Stimulated activated CD4-positive, alpha-beta T cell treated with anti-CD3 and anti-CD28 coated beads, Interleukin-15, amount 100 ng/mL, for 24 hours (primary cell): ENCODE measurements around the gene SPPL3.

ENCODE experiments used
- DNase-seq: peaks from one replicate; pipeline ENCODE4 v3.0.0-alpha.2; 2020

Gene SPPL3

DNA sequence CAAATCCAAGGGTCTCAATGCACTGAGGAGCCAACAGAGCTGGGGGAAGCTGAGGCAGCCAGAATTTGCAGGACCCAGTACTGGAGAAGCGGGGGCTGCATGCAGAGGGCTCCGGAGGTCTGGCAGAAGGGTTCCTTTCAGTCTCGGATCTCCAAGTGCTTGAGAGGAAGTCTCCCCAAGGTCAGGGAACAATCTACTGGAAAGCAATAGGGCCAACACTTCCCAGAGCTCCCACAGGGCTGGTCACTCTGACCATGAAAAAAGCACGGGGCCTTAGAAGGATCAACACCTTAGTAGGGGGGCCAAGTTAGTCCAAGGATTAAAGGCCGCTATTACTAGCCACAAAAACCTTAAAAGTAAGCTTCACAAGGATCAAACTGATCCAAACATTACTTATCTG lies 31.7 kb downstream of the SPPL3 start:
- DNase-seq: no peak

DNA sequence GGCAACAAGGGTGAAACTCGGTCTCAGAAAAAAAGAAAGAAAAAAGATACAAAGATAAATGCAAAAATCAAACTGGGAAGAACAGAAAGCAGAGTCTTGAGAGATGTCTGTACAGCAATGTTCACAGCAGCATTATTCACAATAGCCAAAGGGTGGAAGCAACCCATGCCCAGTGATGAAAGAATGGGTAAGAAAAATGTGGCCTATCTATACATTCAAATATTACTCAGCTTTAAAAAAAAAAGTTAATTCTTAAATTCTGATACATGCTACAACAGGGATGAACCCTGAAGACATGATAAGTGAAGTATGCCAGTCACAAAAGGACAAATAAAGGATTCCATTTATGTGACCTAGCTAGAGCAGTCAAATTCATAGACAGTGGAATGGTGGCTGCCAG lies 33.7 kb downstream of the SPPL3 start:
- DNase-seq: no peak

DNA sequence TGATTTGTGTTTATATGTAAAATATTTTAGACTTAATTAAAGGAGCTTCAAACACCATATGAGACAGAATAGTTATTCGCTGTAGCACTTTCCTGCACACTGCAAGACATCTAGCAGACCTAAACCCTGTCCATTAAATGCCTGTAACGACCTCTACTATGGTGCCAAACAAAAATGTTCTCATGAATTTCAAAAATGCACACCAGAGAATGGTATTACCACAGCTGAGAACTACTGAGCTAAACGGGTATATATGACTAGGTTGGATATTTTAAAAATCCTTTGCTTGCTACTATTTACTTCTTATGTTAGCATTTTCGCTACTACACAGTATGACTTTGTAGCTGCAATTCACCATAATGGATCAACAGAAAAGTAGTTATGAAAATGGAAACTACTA lies 34.8 kb downstream of the SPPL3 start:
- no peak for DNase-seq

DNA sequence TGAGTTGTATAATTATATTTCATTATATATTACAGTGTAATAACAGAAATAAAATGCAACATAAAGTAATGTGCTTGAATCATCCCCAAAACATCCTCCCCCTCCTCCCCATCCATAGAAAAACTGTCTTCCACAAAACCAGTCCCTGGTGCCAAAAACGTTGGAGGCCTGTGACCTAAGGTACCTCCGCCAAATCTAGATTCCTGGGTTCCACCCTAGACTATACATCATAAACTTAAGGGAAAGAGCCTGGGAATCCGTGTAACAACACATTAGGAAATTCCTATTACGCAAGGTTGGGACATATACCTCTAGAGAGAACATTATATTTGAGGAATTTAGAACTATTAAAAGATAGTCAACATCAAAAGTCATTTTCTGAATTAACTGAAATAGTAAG lies 38.0 kb downstream of the SPPL3 start:
- DNase-seq: no peak

DNA sequence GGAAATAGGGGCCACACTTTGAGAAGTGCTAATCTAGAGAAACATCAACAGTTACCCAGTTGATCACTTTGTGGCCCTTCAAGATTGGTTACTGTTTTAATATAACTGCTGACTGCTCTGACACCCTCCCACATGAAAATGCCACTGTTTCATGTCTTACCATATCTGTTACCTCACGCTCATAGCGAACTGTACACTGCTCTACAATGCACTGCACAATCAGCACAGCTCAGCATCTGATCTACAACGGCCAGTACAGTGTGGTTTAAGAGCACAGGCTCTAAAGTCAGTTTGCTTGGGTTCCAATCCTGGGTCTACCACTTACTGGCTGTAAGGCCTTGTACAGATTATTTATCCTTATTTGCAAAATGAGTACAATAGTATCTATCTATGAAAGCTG lies 39.1 kb downstream of the SPPL3 start:
- no peak for DNase-seq

- DNase-seq: no peak
These were observed 41.5 kb downstream of the SPPL3 start for GRCh38 chr12:120862664-120863063.

DNA sequence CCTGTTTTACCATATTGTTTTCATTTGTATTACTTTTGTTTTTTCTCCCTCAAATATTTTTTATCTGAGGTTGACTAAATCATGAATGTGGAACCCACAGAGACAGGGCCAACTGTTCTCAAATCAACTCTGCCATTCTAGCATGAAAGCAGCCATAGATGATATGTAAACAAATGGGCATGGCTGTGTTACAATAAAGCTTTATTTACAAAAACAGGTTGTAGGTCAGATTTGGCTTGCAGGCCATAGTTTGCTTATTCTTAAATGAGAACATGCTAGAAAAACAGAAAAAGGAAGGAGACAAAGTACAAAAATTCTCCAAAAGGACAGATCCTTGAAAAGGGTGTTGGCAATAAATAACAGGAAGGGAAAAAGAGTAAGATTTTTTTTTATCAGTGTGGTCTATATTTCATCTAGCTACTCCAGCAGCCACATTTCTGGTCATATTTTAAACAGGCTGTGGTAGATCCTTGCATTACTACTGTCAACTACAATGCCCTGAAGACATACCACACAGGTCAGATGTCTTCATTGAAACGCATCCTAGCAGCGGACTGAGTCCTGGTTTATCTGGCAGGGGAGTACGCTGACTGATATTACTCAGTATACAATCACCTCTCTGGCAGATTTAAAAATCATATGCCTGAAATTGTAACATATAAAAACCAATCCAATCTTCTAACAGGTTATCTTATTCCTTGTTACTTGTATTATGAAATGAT lies 42.9 kb downstream of the SPPL3 start:
- no peak for DNase-seq

GRCh38 chr12:120858306-120859088 lies 45.7 kb downstream of the SPPL3 start:
- no peak for DNase-seq

GRCh38 chr12:120856980-120857379 lies 47.2 kb downstream of the SPPL3 start:
- no peak for DNase-seq

DNA sequence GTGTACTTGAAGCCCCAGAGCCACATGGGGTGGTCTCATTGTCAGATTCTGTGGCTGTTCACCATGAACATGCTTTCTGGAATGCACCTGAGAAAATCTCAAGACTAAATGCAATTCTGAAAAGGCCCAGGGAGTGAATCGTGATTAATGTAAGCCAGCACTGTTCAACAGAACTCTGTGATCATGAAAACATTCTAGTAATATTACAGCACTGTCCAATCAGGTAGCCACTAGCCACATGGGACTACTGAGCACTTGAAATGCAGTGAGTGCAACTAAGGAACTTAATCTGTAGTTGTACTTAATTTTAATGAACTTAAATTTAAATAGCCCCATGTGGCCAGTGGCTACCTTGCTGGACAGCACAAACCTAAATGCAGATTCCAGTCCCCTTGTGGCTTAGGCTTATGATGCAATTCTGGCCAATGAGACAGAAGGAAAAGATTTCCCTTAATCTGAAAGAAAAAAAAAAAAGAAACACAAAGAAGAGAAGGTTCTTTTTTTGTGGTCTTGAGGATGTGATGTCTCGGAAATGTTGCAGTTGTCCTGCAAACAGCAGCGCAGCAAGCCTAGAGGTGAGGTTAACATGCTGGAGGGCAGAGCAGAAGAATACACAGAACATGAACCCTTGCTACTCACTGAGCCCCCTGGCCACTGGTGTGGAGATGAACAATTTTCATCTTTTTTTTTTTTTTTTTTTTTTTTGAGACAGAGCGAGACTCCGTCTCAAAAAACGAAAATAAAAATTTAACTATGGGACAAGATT lies 48.2 kb downstream of the SPPL3 start:
- no peak for DNase-seq

DNA sequence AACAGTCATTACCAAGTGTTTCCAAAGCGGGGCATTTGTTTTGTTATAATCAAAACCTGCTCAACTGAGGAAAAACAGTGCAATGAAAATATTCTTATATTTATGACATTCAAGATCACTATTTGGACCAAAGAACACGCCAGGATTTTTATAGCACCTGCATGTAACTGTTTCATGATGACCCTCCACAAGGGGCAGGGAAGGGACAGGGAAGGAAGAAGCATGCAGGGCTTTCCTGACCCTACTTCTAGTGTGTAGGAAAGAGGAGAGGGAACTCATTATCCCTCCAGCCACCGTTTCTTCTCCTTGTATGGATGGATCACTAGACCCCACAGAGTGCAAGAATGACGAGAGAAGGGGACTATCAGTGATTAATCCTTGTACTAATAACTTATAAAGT lies 49.4 kb downstream of the SPPL3 start:
- no peak for DNase-seq

DNA sequence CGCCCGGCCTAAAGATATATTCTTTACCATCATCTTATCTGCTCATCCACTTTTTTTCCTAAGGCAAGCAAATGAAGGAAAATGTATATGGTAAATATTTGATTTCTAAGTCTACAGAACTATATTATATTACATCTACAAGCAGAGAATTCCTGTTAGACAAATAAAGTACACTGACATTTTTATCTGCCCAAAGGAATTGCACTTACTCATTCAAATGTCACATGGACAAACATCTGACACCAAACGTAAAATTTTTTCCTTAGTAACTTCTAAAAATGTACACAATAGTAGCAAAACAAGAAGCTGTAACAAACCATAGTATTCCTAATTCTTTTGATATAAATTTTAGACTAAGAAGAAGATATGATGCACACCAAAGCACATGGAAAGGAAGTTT lies 51.0 kb downstream of the SPPL3 start:
- no peak for DNase-seq

DNA sequence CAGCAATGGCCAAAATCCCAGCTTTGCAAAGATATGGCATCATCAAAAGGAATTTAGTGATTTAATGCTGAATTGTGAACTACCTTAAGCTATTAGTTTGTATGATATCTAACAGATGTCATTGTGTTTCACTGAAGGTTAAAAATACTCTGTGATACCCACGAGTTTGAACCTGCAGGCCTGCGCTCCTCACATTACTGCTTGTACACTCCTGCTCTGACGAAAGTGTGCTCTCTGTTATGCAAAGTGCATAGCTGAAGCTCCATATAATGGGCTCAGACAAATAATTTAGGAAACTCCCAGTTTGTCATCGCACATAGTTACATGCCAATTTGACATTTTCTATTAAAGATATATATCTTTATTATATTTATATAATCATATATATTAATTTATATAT lies 52.2 kb downstream of the SPPL3 start:
- no peak for DNase-seq

GRCh38 chr12:120851444-120851843 lies 52.7 kb downstream of the SPPL3 start:
- DNase-seq: no peak

DNA sequence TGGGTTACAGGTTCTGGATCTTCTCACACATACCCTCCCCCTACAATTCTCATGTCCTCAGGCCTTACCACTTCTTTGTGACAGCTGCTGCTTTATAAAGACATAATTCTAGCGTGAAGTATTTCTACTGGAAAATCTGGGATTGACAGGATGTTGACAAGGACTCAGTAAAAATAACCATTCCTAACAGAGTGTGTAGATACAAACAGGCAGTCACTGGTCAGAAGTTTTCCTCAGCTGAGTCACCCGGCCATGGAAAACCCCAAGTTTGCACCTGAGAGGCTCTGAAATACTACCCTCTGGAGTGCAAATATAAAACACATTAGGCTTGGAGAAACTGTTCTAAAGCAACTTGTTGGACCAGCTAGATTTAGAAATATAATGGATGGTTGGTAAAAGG lies 54.4 kb downstream of the SPPL3 start:
- DNase-seq: no peak

GRCh38 chr12:120847814-120848213 lies 56.3 kb downstream of the SPPL3 start:
- DNase-seq: no peak

DNA sequence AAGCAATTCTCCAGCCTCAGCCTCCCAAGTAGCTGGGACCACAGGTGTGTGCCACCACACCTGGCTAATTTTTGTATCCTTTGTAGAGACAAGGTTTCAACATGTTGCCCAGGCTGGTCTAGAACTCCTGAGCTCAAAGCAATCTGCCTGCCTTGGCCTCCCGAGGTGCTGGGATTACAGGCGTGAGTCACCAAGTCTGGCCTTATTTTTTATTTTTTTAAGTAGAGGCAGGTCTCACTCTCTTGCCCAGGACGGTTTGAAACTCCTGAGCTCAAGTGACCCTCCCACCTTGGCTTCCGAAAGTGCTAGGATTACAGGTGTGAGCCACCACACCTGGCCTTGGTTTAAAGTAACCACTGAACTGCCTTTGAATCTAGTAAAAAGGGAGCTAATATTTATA lies 56.8 kb downstream of the SPPL3 start:
- no peak for DNase-seq

DNA sequence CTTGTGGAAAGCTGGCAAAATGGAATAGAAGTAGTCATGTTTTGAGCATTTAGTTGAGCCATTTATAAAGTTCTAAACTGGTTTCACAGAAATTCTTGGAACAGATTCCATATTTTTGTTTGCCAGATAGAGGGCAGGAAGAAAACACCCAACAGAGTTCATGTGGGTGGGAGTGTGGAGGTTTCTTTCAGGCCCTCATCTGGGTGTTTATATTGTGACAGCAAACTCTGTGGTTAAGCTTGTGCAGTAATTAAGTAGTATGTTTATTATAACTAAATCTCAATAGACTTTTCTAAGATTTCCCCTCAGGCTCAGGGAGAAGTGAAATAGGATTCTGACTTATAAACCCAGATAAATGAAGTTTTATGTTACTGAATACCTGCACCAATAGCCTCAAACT lies 57.4 kb downstream of the SPPL3 start:
- no peak for DNase-seq

GRCh38 chr12:120845696-120846095 lies 58.5 kb downstream of the SPPL3 start:
- DNase-seq: no peak

DNA sequence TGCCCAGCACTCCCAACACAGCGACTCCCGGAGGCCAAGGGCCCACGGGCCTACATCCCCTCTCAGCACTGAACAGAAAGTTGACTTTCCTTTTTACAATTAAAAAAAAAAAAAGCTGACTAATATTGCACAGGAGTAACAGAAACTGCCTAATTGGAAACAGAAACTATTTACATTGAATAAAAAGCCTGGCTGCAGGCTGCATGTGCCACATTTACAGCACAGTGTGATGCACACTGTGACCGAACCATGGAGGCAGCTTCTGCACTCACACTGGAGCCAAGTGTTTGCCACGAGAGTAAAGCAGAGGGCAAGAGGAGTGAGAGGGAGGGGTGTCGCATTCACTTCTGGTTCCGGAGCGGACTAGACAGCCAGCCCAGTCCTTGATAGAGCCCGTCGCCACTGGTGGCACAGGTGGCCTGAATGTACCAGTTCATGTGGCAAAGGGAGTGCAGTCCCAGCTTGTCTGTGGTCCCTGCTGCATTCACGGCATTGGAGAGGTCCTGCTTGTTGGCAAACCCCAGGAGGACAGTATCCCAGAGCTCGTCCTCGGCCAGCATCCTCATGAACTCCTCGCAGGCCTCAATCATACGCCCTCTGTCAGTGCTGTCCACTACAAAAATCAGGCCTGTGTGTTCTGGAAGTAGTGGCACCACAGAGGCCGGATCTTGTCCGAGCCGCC lies 59.2 kb downstream of the SPPL3 start:
- no peak for DNase-seq

DNA sequence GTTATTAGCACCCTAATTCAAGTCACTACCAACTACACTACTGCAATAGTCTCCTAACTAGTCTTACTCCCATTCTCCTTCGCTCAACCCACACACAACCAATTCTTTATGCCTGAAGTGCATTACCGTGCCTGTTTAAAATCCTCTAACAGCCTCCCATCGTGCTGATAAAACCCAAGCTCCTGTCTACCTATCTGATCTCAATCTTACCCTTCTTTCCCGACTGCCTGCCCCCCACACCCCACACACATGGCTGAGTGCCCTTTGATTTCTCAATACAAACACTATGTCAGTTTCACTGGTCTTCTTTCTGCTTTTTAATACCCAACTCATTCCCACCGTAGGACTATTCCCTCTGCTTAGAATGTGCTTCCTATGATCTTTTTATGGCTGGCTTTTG lies 59.9 kb downstream of the SPPL3 start:
- DNase-seq: no peak

DNA sequence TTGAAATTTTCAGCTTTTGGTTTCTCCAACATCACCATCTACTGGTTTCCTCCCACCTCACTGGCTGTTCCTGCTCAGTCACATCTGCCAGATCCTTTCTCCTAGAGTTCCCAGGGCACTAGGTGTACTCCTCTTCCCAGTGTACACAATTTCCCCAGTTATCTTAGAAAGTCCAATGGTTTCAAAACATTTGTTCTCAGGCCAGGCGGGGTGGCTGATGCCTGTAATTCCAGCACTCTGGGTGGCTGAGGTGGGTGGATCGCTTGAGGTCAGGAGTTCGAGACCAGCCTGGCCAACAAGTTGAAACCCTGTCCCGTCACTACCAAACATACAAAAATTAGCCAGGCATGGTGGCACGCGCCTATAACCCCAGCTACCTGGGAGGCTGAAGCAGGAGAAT lies 60.7 kb downstream of the SPPL3 start:
- DNase-seq: no peak

DNA sequence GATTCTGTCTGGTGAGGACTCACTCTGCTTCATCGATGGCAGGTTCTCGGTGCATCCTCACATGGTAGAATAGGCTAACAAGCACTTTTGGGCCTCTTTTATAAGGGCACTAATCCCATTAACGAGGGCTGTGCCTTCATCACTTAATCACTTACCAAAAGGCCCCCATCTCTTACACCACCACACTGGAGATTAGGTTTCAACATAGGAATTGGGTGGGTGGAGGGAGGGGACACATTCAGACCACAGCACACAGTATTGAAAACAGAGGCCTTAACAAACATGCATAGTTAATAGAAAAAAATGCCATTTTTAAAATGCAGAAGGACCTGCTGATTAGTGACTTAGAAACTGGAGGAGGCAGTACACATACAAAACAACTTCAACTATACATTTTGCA lies 61.6 kb downstream of the SPPL3 start:
- no peak for DNase-seq
